ENCODE measurements around the gene NAA40.

Gene NAA40

DNA sequence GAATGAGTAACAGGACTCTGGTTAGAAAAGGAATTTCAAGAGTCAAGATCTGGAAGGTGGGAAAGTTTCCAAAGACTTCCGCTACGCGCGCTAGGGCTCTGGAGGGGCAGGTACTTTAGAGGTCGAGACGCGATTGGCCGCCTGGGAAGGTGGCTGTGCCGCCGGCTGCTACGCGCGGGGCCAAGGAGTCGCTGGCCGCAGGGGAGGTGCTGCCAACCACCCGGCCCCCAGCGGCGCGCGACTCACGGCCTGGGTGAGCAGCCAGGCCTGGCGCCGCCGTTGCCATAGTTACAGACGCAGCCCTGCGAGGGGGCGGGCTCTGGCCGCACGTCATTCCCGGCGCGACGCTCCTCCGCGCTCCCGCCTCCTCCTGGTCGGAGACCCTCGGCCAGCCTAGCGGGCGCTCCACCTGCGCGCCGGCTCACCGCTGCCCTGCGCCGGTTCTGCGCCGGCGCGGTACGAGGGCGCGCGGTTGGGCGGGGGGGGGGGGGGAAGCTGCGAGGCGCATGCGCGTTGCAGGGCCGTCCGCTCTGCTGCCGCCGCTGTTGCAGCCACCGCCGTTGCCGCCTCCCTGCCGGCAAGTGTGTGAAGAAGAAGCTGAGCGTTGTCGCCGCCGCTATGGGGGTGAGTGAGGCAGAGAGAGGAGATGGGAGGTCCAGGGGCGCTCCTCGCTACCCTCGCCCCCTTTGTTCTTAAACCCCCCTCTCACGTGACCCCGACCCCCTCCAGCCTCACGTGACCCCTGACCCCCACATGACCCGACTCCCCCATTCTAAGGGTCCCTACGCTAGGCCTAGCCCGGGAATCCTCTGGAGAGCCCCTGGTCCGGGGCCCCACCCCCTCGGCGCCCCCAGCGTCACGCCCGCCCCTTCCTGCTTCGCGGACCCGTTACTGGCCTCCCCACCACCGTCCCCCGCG is at the start of gene NAA40:
TSS of gene NAA40 (plus strand) at position 524 of the 918 bp plus-strand sequence. CDS start at position 619, 95 bp downstream.
- DNase-seq: peak; percentile 97

GRCh38 chr11:63889344-63889743 is 49.5 kb upstream of the NAA40 start:
- DNase-seq: no peak

- no peak for DNase-seq
Measured at GRCh38 chr11:63890368-63890767, 48.4 kb upstream of the NAA40 start.

DNA sequence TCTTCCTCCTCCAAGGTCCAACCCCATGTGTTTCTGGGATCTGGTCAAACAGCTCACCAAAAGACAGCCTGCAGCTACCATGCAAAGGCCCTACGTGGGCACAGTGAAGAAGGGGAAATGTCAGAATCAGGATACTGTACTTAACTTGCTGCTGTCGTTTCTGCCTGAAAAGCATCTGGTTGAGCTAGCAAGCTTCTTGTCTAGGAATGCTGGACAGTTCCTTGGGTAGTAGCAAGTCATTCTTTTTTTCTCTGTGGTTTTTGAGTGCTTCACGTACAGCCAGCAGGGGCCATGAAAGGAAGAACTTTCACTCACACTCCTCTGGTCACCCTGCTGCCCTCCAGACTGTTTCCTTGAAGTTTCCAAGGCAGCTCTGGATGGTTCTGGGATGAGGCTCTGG is 46.6 kb upstream of the NAA40 start:
- no peak for DNase-seq

DNA sequence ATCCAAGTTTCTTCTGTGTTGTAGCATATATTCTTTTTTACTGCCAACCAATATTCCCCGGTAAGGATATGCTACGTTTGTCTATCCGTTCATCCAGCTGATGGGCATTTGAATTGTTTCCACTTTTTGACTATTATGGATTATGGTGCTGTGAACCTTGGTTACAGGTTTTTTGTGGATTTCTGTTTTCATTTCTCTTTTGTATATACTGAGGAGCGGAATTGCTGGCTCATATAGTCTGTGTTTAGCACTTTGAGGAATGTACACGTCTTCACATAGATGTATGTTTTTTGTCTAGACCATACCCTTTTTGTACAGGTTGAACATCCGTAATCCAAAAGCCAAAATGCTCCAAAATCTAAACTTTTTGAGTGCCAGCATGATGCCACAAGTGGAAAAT is 45.4 kb upstream of the NAA40 start:
- DNase-seq: no peak

DNA sequence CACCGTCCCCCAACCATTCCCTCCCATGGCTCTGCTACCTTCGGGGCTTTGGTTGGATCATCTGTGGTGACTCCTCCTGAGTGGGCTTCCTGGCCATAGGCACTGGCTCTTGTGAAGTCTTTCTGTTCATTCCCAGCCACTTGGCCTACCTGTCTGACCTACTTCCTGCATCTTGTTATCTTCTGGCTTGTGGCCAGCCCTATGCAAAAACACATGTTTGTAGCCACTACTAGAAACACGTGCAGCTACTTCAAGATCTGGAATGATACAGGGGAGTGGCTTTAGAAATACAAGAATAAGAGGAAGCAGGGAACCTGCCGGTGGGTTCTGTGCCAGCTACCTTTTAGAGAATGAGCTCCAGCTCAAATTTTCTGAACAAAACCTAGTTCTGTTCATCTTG is 42.7 kb upstream of the NAA40 start:
- no peak for DNase-seq

GRCh38 chr11:63897459-63898146 is 41.2 kb upstream of the NAA40 start:
- DNase-seq: no peak

DNA sequence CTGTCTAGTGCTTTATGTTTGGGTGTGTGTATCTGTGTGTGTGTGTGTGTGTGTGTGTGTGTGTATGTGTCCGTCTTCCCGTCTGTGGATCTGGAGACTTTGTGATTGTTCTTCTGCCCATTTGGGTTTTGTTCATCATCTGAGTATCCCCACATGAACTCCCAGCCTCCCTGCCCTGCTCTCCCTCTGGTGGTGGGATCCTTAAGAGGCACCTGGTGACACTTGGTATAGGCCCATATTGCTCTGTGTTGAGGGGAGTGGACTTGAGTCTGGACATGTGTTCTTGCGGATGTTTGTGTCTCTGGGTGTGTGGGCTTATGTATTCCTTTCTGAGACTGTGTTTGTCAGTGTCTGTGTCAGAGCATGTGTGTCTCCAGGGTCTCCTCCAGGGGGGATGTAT is 37.1 kb upstream of the NAA40 start:
- DNase-seq: no peak

DNA sequence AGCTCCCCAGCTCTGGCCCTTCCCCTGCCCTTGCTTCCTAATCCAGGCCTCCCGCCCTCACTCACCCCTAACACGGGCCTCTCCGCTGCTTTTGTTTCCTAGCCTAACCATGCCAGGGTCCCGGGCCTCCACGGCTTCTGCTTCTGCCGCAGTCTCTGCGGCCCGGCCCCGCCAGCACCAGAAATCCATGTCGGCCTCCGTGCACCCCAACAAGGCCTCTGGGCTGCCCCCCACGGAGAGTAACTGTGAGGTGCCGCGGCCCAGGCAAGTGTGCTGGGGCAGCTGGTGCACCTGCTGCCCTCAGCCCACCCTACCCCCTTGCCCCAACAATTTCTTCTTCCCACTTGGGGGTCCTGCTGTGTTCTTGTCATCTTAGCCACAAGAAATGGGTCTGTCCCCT is 34.9 kb upstream of the NAA40 start:
- no peak for DNase-seq

DNA sequence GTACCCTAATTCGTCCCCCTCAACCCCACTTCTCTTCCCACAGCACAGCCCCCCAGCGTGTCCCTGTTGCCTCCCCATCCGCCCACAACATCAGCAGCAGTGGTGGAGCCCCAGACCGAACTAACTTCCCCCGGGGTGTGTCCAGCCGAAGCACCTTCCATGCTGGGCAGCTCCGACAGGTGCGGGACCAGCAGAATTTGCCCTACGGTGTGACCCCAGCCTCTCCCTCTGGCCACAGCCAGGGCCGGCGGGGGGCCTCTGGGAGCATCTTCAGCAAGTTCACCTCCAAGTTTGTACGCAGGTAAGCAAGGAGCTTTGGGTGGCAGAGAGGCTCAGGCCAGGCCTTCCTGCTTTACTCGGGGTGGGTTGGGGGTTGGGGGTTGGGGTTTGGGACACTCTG is 34.1 kb upstream of the NAA40 start:
- no peak for DNase-seq

DNA sequence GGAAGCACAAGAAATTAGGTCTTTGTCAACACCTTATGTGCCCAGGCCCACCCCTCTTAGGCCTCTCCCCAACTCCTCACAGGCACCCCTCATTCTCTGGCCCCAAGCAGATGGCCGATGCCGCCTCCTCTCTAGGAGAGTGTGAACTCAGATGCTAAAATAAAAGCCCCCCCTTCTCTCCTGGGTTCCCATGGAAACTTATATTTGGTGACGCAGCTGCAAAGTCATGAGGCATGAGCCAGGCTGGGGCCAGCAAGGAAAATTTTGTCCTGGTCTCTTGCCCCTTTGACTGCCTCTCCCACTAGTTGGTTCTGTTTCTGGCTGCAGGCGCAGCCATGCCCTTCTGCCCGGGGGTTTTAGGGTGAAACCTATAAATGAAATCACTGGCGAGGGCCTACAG is 33.6 kb upstream of the NAA40 start:
- no peak for DNase-seq

DNA sequence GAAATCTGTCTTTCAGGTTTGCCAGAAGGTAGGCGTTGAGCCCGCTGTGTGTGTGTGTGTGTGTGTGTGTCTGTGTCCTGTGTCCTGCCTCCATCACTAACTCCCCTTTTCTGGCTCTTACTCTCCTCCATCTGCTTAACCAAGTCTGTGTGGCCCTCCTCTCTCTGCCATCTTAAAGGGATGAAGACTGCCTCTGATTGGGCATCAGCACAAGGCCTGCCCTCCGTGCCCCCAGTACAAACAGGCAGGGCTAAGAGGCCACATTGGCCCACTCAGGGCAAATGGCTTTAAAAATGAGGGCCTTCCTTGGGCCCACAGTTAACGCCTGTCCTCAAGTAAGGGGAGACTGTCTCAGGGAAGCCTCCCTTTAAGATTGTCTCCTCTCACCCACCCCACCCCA is 32.7 kb upstream of the NAA40 start:
- DNase-seq: no peak

GRCh38 chr11:63906585-63906984 is 32.2 kb upstream of the NAA40 start:
- no peak for DNase-seq

DNA sequence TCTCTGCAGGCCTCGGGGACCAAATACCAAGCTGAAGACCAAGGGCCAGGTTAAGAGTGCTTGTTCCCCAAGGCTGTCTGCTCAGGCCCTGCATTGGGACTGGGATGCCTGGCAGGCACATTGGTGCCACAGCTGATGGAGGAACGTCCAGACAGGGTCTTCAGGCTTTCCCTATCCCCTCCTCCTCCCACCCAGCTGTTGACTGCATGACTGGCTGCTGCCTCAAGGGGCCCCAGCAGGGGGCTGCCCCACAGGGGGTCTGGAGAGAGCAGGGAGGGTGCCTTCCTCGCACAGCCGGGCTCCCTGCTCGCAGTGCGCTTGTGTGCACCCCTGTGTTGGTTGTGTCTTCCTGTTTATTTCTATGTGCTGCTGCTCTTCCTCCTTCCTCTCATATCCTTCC is 31.7 kb upstream of the NAA40 start:
- DNase-seq: no peak

- DNase-seq: no peak
Measured at GRCh38 chr11:63907808-63908530, 30.8 kb upstream of the NAA40 start.

- DNase-seq: no peak
Measured at GRCh38 chr11:63908631-63909401, 30.0 kb upstream of the NAA40 start.

DNA sequence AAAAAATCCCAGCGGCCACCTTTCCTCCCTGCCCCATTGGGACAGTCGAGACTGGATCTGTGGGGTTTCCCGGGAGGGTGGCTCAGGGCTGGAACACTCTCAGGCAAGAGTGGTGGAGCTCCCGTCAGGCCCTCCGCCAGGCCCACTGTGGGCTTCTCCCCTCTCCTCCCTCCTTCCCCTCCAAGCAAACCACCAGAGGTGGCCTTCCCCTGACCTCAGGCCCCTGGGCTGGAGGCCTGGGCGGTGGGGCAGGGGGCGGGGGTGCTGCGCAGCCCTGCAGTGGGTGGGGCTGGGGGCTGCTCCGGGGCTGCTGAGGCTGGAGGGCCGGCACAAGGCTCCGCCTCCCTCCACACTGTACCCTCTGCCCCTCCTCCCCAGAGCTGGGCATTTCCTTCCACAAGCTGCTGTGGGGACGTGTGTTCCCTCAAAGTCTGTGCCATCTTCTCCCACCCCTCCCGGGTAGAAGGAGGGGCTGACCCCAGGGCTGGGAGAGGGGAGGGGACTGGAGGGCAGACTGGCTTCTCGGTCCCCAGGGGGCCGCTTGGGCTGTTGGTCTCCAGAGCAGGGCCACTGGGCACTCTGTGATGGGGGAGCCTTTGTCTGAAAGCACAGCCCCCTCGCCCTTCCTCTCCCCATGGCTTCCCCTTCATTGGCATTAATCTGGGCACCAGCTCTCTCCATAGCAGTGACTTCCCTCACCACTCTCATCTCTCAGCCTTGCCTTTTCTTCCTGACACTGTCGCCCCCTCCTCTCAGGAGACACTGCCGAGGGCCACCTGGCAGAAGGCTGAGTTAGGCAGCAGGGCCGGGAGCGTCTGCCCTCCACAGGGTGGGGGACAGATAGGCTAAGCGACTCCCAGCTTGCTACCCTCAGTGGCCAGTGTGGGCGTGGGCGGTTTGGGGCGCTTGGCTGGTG is 29.0 kb upstream of the NAA40 start:
- DNase-seq: no peak

DNA sequence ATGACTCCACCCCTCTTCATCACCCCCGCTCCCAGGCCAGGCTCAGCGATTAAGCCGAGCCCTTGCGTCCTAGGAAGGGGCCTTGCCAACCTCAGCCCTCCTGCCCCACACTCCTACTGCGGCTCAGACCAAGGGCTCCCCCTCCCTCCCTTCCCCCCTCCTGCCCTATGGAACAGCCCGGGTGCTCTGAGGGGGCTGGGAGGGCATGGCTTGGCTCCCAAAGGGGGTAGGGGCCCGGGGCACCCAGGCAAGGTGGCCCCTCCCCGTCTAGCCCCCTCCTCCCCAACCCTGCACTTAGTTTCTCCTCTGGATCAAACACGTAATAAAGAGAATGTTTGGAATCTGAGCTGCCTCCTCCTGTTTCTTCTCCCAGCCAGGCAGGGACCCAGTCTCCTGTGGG is 28.1 kb upstream of the NAA40 start:
- DNase-seq: no peak

DNA sequence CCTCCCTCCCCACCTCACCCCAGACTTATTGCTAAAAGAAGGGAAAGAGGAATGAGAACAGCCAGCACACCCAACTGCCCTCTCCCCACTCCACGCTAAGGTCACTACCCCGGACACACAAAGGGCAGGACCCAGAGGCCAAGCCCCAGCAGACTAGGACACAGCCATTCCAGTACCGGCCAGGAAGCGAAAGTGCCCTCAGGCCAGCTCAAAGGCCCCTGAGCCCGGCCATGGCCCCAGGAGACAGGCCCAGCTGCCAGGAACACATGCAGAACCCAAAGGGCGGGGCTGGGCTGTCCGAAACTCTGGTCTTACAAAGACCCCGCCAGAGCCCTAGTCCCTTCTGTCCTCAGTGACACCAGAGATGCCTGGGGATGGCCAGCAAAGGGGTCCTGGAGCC is 27.4 kb upstream of the NAA40 start:
- DNase-seq: no peak

- no peak for DNase-seq
Measured at GRCh38 chr11:63911876-63912275, 26.9 kb upstream of the NAA40 start.

DNA sequence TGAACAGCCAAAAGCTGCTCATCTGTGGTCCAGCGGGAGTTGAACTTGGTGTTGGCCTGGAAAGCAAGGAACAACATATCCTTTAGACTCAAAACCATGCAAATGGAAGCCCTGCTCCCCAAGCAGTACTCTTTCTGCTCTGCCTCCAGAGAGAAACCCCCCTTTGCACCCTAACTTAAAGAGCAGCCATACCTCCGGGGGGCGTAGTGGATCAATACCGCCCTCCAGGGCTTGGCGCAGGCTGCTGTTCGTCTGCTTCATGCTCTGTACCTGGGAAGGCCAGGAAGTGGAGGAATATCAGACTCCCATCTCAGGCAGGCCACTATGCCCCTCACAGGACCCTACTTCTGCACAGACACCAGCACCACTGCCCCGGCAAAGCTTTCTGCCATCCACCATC is 26.1 kb upstream of the NAA40 start:
- no peak for DNase-seq

Data from DMS153 (cell line).